GM18907 (cell line): ENCODE measurements around the gene SMIM1.

Source experiments
- ATAC-seq: cut with Tn5 transposase; IDR thresholded peaks from one replicate; pipeline ENCODE4 v1.9.1; 2021; ENCODE audit warnings: mild to moderate bottlenecking, moderate library complexity; ENCODE audit not compliant: unreplicated experiment

SMIM1 gene

GRCh38 chr1:3753656-3754454 is 18.7 kb upstream of the SMIM1 start:
- ATAC-seq, result no peak

GRCh38 chr1:3756394-3756793 is 16.2 kb upstream of the SMIM1 start:
- ATAC-seq, result no peak

- no peak for ATAC-seq
Observed at GRCh38 chr1:3759164-3759563, 13.4 kb upstream of the SMIM1 start.

- ATAC-seq, result no peak
Observed at GRCh38 chr1:3759796-3760195, 12.8 kb upstream of the SMIM1 start.

- ATAC-seq, result no peak
Observed at GRCh38 chr1:3761296-3762010, 11.1 kb upstream of the SMIM1 start.

GRCh38 chr1:3762151-3762872 is 10.2 kb upstream of the SMIM1 start:
- ATAC-seq, result no peak

GRCh38 chr1:3762873-3763228 is 9.7 kb upstream of the SMIM1 start:
- no peak for ATAC-seq

- ATAC-seq, result no peak
Observed at GRCh38 chr1:3763351-3764125, 9.0 kb upstream of the SMIM1 start.

- no peak for ATAC-seq
Observed at GRCh38 chr1:3767328-3767925, 5.1 kb upstream of the SMIM1 start.

GRCh38 chr1:3768811-3769390 is 3.6 kb upstream of the SMIM1 start:
- no peak for ATAC-seq

GRCh38 chr1:3770047-3770765 is 2.3 kb upstream of the SMIM1 start:
- ATAC-seq, result no peak

- ATAC-seq, result no peak
Observed at GRCh38 chr1:3771108-3772026, 1.2 kb upstream of the SMIM1 start.

- peak; percentile 52 for ATAC-seq
Observed at GRCh38 chr1:3772027-3772714, 378 bp upstream of the SMIM1 start.

- ATAC-seq, result no peak
Observed at GRCh38 chr1:3773572-3774275, 1.2 kb downstream of the SMIM1 start.

- no peak for ATAC-seq
Observed at GRCh38 chr1:3774276-3774945, 1.9 kb downstream of the SMIM1 start.

- ATAC-seq, result no peak
Observed at GRCh38 chr1:3774946-3775489, 2.5 kb downstream of the SMIM1 start.
